Spleen (tissue), 11 donors: ENCODE results near the gene COL11A1. TPM values are rescaled to one million over a fixed set of nuclear protein-coding genes. Genes with fewer than 3 reads are reported as not detected.
"Not testable (repeated sequence)": the region's sequence is repeated elsewhere in the genome, so short reads cannot be mapped to it uniquely, and the experiment has no call there.

Source experiments
- DNase-seq: peaks from one replicate; pipeline ENCODE4 v3.0.0-alpha.2; 2020
- H3K27ac ChIP-seq, 8 donors: fragments of 200-600 bp; sonication (generic) in 7 of 8; 1 replicate in 4 of 8; 2 replicates in 4 of 8; pipeline versions ENCODE4 v1.5.0 to v1.8.0; 2016 to 2021; ENCODE audit warnings: inconsistent platforms in 4 of 8, mild to moderate bottlenecking in 4 of 8, moderate library complexity in 1 of 8
- H3K27me3 ChIP-seq, 7 donors: fragments of 200-600 bp; sonication (generic) in 6 of 7; replicated peaks in 1 of 7; 1 replicate in 4 of 7; 2 replicates in 3 of 7; pipeline versions ENCODE4 v1.5.0 to v1.8.0; 2016 to 2021; ENCODE audit warnings: inconsistent platforms in 3 of 7, mild to moderate bottlenecking in 1 of 7
- H3K36me3 ChIP-seq, 6 donors: fragments of 200-600 bp; sonication (generic) in 5 of 6; 1 replicate in 4 of 6; 2 replicates in 2 of 6; pipeline versions ENCODE4 v1.5.0 to v1.8.0; 2016 to 2021; ENCODE audit warnings: inconsistent platforms in 2 of 6
- H3K4me1 ChIP-seq, 6 donors: fragments of 200-600 bp; sonication (generic) in 5 of 6; 1 replicate in 3 of 6; 2 replicates in 3 of 6; pipeline versions ENCODE4 v1.5.0 to v1.8.0; 2016 to 2021; ENCODE audit warnings: inconsistent platforms in 3 of 6
- H3K4me3 ChIP-seq, 8 donors: fragments of 200-600 bp; sonication (generic) in 7 of 8; 1 replicate in 4 of 8; 2 replicates in 4 of 8; pipeline versions ENCODE4 v1.5.0 to v1.8.0; 2016 to 2021; ENCODE audit warnings: inconsistent platforms in 4 of 8, mild to moderate bottlenecking in 4 of 8, moderate library complexity in 2 of 8
- H3K9me3 ChIP-seq, 8 donors: fragments of 200-600 bp; sonication (generic) in 7 of 8; 1 replicate in 4 of 8; 2 replicates in 4 of 8; pipeline versions ENCODE4 v1.5.0 to v1.8.0; 2016 to 2021; ENCODE audit warnings: inconsistent platforms in 4 of 8
- POLR2A ChIP-seq, 3 donors: fragments of 450-650 bp; IDR thresholded peaks; one replicate each; pipeline ENCODE4 v1.5.1; 2017; ENCODE audit warnings: antibody characterized with exemption in 3 of 3, mild to moderate bottlenecking in 1 of 3
- POLR2AphosphoS5 ChIP-seq, 3 donors: sonication (generic); formaldehyde crosslinking; IDR thresholded peaks; one replicate each; pipeline ENCODE4 v1.5.1; 2017; ENCODE audit warnings: antibody characterized with exemption in 3 of 3
- WGBS, 5 donors: extraction: QIAGEN DNeasy Blood & Tissue Kit in 3 of 5; methylation state at CpG; one replicate each; pipeline versions ENCODE4 v1.1.5 to v1.1.7; 2013 to 2018; 5-methylcytosine and 5-hydroxymethylcytosine counted together
- intact Hi-C: fragments of 100-400 bp; cut with DNase I; formaldehyde crosslinking; loops from one replicate; pipeline ENCODE4 v1.15.0; 2023; ENCODE audit warnings: low total_unique reads
- polyA plus RNA-seq, 3 donors: library from polyadenylated mRNA; stranded (reverse); fragments of 200-250 nt; gene quantifications; one replicate each; pipeline ENCODE4 v1.2.1, GENCODE V29; 2013
- total RNA-seq, 7 donors: library from RNA; depleted of rRNA in 3 of 7; stranded (reverse); fragments of >200 nt in 3 of 7; fragmentation: NEBNext Ultra II Directional in 4 of 7; extraction: Animal tissue kit (Norgen Biotek cat#: 25700) in 4 of 7; gene quantifications; one replicate each; pipeline versions ENCODE4 v1.1.0 to v1.2.1, GENCODE V29; 2016 to 2021
- TF ChIP-seq, protein P1 (sequence below), 11 experiments: fragments of 200-600 bp in 7 of 11; fragments of 450-650 bp in 4 of 11; sonication (generic) in 4 of 11; IDR thresholded peaks in 8 of 11; conservative IDR thresholded peaks in 3 of 11; 1 replicate in 7 of 11; 2 replicates in 4 of 11; pipeline versions ENCODE4 v1.4.0 to v1.8.0; 2016 to 2021; ENCODE audit warnings: antibody characterized with exemption in 11 of 11, inconsistent platforms in 4 of 11, mild to moderate bottlenecking in 1 of 11
- donor health status: healthy with polysubstance abuse.
- donor health status: DM: no; HTN: no; CAD: no; lungs with moderate emphysema.
- donor health status: DM: no; HTN: no; CAD: no.
- donor health status: Bipolar disorder and iron deficiency.
- donor health status: healthy.
- donor health status: DM: no; HTN: no; CAD: no.
- donor health status: DM: yes; HTN: yes; CAD: no.

The COL11A1 gene
- total and polyA plus RNA-seq, 10 donors: 0.02 to 11.1 (median 0.83) TPM; not detected in 1

DNA sequence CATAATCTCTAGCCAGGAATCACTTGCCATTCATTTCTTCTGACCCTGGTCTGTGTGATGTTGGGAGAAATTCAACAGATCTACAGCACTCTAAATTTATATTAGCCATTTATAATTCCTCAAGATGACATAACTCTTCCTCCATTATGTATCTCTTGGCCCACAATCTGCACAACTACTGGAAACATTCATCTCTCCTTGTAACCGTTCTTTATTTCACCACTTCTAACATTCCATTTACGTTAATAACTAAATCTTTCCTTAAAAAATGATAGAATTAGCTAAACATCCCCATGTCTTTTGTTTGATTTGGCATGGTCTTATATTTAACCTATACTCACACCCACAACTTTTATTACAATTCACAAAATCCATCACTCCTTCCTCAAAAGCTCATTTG, 166.0 kb downstream of the COL11A1 start:
- intact Hi-C loops: no loop called here
- Histone ChIP-seq H3K9me3 (no peaks in the 10 kb centered on the region), H3K4me3 (no peak overlapping the region), H3K27me3 (no peaks in the 10 kb centered on the region), H3K36me3 (no peaks in the 10 kb centered on the region), H3K4me1 (no peaks in the 10 kb centered on the region), H3K27ac (no peak overlapping the region)
- TF ChIP-seq POLR2A (IDR thresholded peaks at IDR 0.05): no peak
- TF ChIP-seq POLR2AphosphoS5 (IDR thresholded peaks at IDR 0.05): no peak
- TF ChIP-seq, protein P1, sequence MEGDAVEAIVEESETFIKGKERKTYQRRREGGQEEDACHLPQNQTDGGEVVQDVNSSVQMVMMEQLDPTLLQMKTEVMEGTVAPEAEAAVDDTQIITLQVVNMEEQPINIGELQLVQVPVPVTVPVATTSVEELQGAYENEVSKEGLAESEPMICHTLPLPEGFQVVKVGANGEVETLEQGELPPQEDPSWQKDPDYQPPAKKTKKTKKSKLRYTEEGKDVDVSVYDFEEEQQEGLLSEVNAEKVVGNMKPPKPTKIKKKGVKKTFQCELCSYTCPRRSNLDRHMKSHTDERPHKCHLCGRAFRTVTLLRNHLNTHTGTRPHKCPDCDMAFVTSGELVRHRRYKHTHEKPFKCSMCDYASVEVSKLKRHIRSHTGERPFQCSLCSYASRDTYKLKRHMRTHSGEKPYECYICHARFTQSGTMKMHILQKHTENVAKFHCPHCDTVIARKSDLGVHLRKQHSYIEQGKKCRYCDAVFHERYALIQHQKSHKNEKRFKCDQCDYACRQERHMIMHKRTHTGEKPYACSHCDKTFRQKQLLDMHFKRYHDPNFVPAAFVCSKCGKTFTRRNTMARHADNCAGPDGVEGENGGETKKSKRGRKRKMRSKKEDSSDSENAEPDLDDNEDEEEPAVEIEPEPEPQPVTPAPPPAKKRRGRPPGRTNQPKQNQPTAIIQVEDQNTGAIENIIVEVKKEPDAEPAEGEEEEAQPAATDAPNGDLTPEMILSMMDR (IDR thresholded peaks at IDR 0.05 in 8 of 11, conservative IDR thresholded peaks at IDR 0.05 in 3 of 11): no peak
- WGBS, 5 donors: 72 to 89% (median 81%) methylated on average over 2 of the region's 2 CpGs
- DNase-seq: no peak

DNA sequence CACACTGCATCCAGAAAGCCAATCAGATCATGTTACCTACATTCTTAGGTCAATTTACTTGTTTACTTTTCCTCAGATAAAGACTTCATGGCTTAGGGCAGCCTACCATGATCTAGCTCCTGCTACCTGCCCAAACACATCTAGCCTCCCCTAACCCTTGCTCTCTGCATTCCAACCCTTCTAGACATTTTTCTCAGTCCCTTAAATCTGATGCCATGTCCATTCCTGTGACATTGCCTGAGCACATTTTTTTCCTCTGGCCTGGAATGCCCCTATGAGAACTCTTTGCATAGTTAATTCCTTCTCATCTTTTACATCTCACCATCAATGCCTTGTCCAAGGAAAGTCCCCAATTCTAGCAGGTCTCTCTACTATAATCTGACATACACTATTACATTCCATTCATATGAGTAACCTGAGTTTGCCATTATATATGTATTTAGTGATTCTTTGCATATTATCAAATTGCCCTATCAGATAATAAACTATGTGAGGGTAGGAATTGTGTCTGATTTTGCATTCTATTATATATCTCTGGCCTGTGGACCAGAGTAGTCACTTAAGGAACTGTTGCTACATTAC, 166.9 kb downstream of the COL11A1 start:
- H3K27me3 ChIP-seq: no peaks in the 10 kb centered on the region
- H3K4me3 ChIP-seq: no peak overlapping the region
- no peak for DNase-seq
- H3K36me3 ChIP-seq: no peaks in the 10 kb centered on the region
- intact Hi-C loops: no loop called here
- H3K27ac ChIP-seq: no peak overlapping the region
- H3K4me1 ChIP-seq: no peaks in the 10 kb centered on the region
- TF ChIP-seq, protein P1 (IDR thresholded peaks at IDR 0.05 in 8 of 11, conservative IDR thresholded peaks at IDR 0.05 in 3 of 11): no peak
- H3K9me3 ChIP-seq: no peaks in the 10 kb centered on the region

DNA sequence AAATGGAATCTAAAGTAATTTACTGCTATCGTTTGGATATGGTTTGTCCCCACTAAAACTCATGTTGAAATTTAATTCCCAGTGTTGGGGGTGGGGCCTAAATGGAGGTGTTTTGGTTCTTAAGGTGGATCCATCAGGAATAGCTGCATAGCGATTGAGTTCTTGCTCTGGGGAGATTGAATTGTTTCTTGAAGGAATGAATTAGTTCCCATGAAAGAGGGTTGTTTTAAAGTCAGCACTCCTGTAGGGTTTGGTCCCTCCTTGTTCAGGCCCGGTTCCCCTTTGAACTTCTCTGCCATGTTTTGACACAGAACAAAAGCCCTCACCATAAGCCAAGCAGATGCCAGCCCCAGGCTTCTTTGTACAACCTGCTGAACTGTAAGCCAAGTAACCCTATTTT, 170.9 kb downstream of the COL11A1 start:
- H3K4me3 ChIP-seq: no peak overlapping the region
- no peaks in the 10 kb centered on the region for H3K4me1 ChIP-seq
- H3K9me3 ChIP-seq: no peaks in the 10 kb centered on the region
- DNase-seq: no peak
- H3K36me3 ChIP-seq: no peaks in the 10 kb centered on the region
- intact Hi-C loops: no loop called here
- H3K27ac ChIP-seq: no peak overlapping the region
- H3K27me3 ChIP-seq: no peaks in the 10 kb centered on the region
- WGBS, 5 donors: 61 to 79% (median 69%) methylated on average over 3 of the region's 3 CpGs
- TF ChIP-seq, protein P1 (IDR thresholded peaks at IDR 0.05 in 8 of 11, conservative IDR thresholded peaks at IDR 0.05 in 3 of 11): no peak
- TF ChIP-seq POLR2AphosphoS5 (IDR thresholded peaks at IDR 0.05) (no peak), POLR2A (IDR thresholded peaks at IDR 0.05) (no peak)

DNA sequence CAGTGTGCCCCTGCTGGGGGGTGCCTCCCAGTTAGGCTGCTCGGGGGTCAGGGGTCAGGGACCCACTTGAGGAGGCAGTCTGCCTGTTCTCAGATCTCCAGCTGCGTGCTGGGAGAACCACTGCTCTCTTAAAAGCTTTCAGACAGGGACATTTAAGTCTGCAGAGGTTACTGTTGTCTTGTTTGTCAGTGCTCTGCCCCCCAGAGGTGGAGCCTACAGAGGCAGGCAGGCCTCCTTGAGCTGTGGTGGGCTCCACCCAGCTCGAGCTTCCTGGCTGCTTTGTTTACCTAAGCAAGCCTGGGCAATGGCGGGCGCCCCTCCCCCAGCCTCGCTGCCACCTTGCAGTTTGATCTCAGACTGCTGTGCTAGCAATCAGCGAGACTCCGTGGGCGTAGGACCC, 175.0 kb downstream of the COL11A1 start:
- intact Hi-C loops, H3K9me3 ChIP-seq, H3K4me3 ChIP-seq, H3K4me1 ChIP-seq, H3K27me3 ChIP-seq, H3K36me3 ChIP-seq, H3K27ac ChIP-seq, DNase-seq: not testable (repeated sequence)
- 83 to 97% (median 92%) methylated on average over 4 to 7 of the region's 9 CpGs for WGBS, 5 donors

DNA sequence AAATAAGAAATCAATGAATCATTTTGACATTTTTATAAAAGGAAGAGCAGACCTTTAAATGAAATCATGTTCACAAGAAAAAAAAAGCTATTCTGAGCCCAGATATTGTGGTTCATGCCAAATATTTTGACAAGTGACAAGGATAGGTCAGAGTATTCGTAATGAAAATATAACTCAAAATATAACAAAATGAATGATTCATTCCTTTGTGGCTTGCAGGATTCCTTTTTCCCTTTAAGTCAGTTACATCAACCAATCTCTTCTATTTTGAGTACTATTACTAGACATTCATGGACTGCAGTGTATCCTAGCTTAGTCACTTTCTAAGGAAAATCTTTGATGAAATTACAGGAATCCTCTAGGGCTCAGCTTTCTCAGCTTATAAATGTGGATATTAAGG, 188.7 kb downstream of the COL11A1 start:
- H3K36me3 ChIP-seq: no peaks in the 10 kb centered on the region
- no peaks in the 10 kb centered on the region for H3K9me3 ChIP-seq
- DNase-seq: no peak
- WGBS, 5 donors: 1 to 30% (median 27%) methylated on average over 1 of the region's 1 CpG
- H3K4me1 ChIP-seq: no peaks in the 10 kb centered on the region
- H3K27me3 ChIP-seq: no peaks in the 10 kb centered on the region
- TF ChIP-seq, protein P1 (IDR thresholded peaks at IDR 0.05 in 8 of 11, conservative IDR thresholded peaks at IDR 0.05 in 3 of 11): no peak
- TF ChIP-seq POLR2A (IDR thresholded peaks at IDR 0.05): no peak
- TF ChIP-seq POLR2AphosphoS5 (IDR thresholded peaks at IDR 0.05): no peak
- H3K4me3 ChIP-seq: no peak overlapping the region
- no peak overlapping the region for H3K27ac ChIP-seq
- intact Hi-C loops: no loop called here
